Cardiac muscle cell (in vitro differentiated cells and primary cell): Measurements from ENCODE around the gene CTRB1. TPM values are rescaled to one million over a fixed set of nuclear protein-coding genes. Genes with fewer than 3 reads are reported as not detected.

Source experiments
- DNase-seq, 2 donors: peaks; one replicate each; pipeline versions ENCODE4 v3.0.0 to v3.0.0-alpha.2; 2010 to 2017; ENCODE audit warnings: low read depth in 1 of 2, low spot score in 1 of 2
- H3K27ac ChIP-seq: fragments of 200-600 bp; sonication (generic); 2 replicates; pipeline ENCODE4 v1.5.1; 2016
- H3K27me3 ChIP-seq: fragments of 200-600 bp; sonication (generic); 2 replicates; pipeline ENCODE4 v1.6.0; 2016; ENCODE audit warnings: control low read depth
- H3K36me3 ChIP-seq: fragments of 200-600 bp; sonication (generic); 2 replicates; pipeline ENCODE4 v1.5.1; 2016; ENCODE audit warnings: control low read depth
- H3K4me1 ChIP-seq: fragments of 200-600 bp; sonication (generic); 2 replicates; pipeline ENCODE4 v1.8.1; 2017; ENCODE audit warnings: low read depth, mild to moderate bottlenecking, mixed run types
- H3K4me3 ChIP-seq: fragments of 200-600 bp; sonication (generic); 2 replicates; pipeline ENCODE4 v1.5.1; 2016; ENCODE audit warnings: mild to moderate bottlenecking
- H3K9me3 ChIP-seq: fragments of 200-600 bp; sonication (generic); 2 replicates; pipeline ENCODE4 v1.5.1; 2017; ENCODE audit warnings: low read depth, mild to moderate bottlenecking, control low read depth
- CTCF ChIP-seq: IDR thresholded peaks from 2 replicates; pipeline ENCODE4 v1.5.1; 2012; ENCODE audit warnings: low read depth, mild to moderate bottlenecking, low read length
- polyA plus RNA-seq: library from polyadenylated mRNA; unstranded; fragments of >200 nt; fragmentation: Nextera tagmentation; extraction: Ambion mirVana; gene quantifications from 2 replicates; pipeline ENCODE4 v1.2.1, GENCODE V29; 2016
- total RNA-seq: library from RNA; depleted of rRNA; stranded (reverse); fragments of >200 nt; gene quantifications from 2 replicates; pipeline ENCODE4 v1.2.3, GENCODE V29; 2016

The CTRB1 gene
- total and polyA plus RNA-seq, 2 experiments from 2014 or later: 1.1 TPM; not detected in 1

- Histone ChIP-seq H3K9me3 (no peaks in the 10 kb centered on the region), H3K4me1 (peaks cover 56% of the 10 kb centered on the region), H3K27ac (peak within 1 kb of the TSS; percentile 91), H3K36me3 (no peaks in the 10 kb centered on the region), H3K4me3 (peak within 1 kb of the TSS; percentile 67), H3K27me3 (no peaks in the 10 kb centered on the region)
- no peak for TF ChIP-seq CTCF
- DNase-seq: peak; percentile 96
Measured at GRCh38 chr16:75251280-75252048, 32.7 kb downstream of the CTRB1 start, which contains the start of gene BCAR1. Gene BCAR1 (minus strand): TSS chr16:75251624. CDS start chr16:75251482, 142 bp downstream.

GRCh38 chr16:75252049-75252864, 33.5 kb downstream of the CTRB1 start:
- H3K4me1 ChIP-seq: peaks cover 59% of the 10 kb centered on the region
- H3K27me3 ChIP-seq: no peaks in the 10 kb centered on the region

GRCh38 chr16:75252946-75253911, 34.4 kb downstream of the CTRB1 start:
- Histone ChIP-seq H3K4me3 (no peak overlapping the region), H3K27ac (peak overlapping the region; percentile 87), H3K36me3 (no peaks in the 10 kb centered on the region), H3K9me3 (no peaks in the 10 kb centered on the region), H3K27me3 (no peaks in the 10 kb centered on the region), H3K4me1 (peaks cover 67% of the 10 kb centered on the region)
- TF ChIP-seq CTCF: no peak
- peak in 1 of 2 donors; percentile 92 for DNase-seq

More at GRCh38 chr16:75252049-75252864, 33.5 kb downstream of the CTRB1 start:
- Histone ChIP-seq H3K27ac (peak overlapping the region; percentile 87), H3K36me3 (no peaks in the 10 kb centered on the region), H3K4me3 (peak overlapping the region; percentile 7), H3K9me3 (no peaks in the 10 kb centered on the region)
- TF ChIP-seq CTCF: no peak
- DNase-seq: no peak

GRCh38 chr16:75254359-75254837, 35.6 kb downstream of the CTRB1 start:
- Histone ChIP-seq H3K4me1 (peaks cover 77% of the 10 kb centered on the region), H3K27ac (peak overlapping the region; percentile 89), H3K36me3 (no peaks in the 10 kb centered on the region), H3K9me3 (no peaks in the 10 kb centered on the region), H3K27me3 (no peaks in the 10 kb centered on the region), H3K4me3 (no peak overlapping the region)
- peak in 1 of 2 donors; percentile 63 for DNase-seq
- no peak for TF ChIP-seq CTCF

GRCh38 chr16:75256059-75256571, 37.3 kb downstream of the CTRB1 start:
- Histone ChIP-seq H3K27me3 (no peaks in the 10 kb centered on the region), H3K9me3 (no peaks in the 10 kb centered on the region), H3K27ac (peak overlapping the region; percentile 89), H3K4me1 (peaks cover 70% of the 10 kb centered on the region), H3K36me3 (no peaks in the 10 kb centered on the region), H3K4me3 (no peak overlapping the region)
- no peak for TF ChIP-seq CTCF
- DNase-seq: peak in 1 of 2 donors; percentile 64
